GM12891 (cell line): Measurements from ENCODE around the gene SPZ1.

Experiments used
- POLR2A ChIP-seq: IDR thresholded peaks from 2 replicates; pipeline ENCODE4 v1.6.1; 2011; ENCODE audit warnings: low read depth, low read length, control low read depth
- POLR2AphosphoS5 ChIP-seq: IDR thresholded peaks from 2 replicates; pipeline ENCODE4 v1.6.1; 2011; ENCODE audit warnings: low read depth, low read length, control low read depth
- SPI1 ChIP-seq: IDR thresholded peaks from 2 replicates; pipeline ENCODE4 v1.6.1; 2011; ENCODE audit warnings: low read depth, low read length, control low read depth
- TAF1 ChIP-seq: IDR thresholded peaks from 2 replicates; pipeline ENCODE4 v1.6.1; 2011; ENCODE audit warnings: low read depth, low read length, control low read depth

- TF ChIP-seq POLR2AphosphoS5 (no peak), SPI1 (0 out of 2 replicates have a peak, but pooled peaks have one; percentile 19), POLR2A (no peak), TAF1 (no peak)
Measured at GRCh38 chr5:80284720-80285119, 35.1 kb upstream of the SPZ1 start.
